Renal cortical epithelial cell (primary cell): Measurements from ENCODE around the gene KLHDC2. TPM values are rescaled to one million over a fixed set of nuclear protein-coding genes. Genes with fewer than 3 reads are reported as not detected.
"Not testable (repeated sequence)": the region's sequence is repeated elsewhere in the genome, so short reads cannot be mapped to it uniquely, and the experiment has no call there.

Source experiments
- DNase-seq: peaks from one replicate; pipeline ENCODE4 v3.0.0-alpha.2; 2011; ENCODE audit warnings: low read depth
- total RNA-seq: library from RNA; depleted of rRNA; stranded (reverse); fragments of >200 nt; gene quantifications from 2 replicates; pipeline ENCODE4 v1.2.3, GENCODE V29; 2014

KLHDC2 gene, protein sequence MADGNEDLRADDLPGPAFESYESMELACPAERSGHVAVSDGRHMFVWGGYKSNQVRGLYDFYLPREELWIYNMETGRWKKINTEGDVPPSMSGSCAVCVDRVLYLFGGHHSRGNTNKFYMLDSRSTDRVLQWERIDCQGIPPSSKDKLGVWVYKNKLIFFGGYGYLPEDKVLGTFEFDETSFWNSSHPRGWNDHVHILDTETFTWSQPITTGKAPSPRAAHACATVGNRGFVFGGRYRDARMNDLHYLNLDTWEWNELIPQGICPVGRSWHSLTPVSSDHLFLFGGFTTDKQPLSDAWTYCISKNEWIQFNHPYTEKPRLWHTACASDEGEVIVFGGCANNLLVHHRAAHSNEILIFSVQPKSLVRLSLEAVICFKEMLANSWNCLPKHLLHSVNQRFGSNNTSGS
- 45.5 and 78.1 TPM in 2 replicates for total RNA-seq

DNA sequence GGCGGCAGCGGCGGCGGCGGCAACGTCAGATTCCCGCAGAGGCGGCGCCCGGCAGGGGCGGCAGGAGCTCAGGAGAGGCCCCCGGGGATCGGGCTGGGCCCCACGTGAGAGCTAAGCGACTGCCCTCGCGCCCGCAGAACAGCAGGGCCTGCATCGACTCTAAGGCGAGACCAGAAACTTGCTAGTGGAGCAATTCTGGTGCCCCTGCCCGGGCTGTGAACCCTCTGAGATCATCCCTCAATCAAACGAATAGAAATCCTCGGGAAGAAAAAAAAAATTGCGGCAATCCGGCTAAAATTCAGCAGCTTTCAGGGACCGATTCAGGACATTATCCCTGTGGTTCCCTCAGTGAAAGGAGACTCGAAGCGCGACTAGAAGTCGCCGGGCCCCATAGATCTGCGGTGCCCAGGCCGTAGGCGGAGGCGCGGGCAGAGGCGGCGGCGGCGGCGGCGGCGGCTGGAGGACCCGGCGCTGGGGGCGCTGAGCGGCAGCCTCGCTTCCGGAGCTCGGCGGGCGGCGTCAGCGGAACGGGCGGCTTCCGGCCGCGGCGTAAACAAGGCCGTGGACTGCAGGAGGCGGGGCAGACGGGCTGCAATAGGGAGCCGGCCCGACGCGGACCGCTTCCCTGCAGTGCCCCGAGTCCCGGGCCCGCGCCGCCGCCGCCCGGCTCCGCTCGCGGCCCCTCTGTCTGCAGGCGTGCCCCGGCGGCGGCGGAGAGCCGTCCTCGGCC is at the start of gene KLHDC2:
TSS of gene KLHDC2 (plus strand) at position 583 of the 730 bp plus-strand sequence. CDS start 316 bp downstream, outside the sequence.
- peak; percentile 62 for DNase-seq

- DNase-seq, result no peak
Measured at GRCh38 chr14:49720744-49721143, 47.2 kb upstream of the KLHDC2 start.

- not testable (repeated sequence) for DNase-seq
Measured at GRCh38 chr14:49721733-49722435, 46.1 kb upstream of the KLHDC2 start.

DNA sequence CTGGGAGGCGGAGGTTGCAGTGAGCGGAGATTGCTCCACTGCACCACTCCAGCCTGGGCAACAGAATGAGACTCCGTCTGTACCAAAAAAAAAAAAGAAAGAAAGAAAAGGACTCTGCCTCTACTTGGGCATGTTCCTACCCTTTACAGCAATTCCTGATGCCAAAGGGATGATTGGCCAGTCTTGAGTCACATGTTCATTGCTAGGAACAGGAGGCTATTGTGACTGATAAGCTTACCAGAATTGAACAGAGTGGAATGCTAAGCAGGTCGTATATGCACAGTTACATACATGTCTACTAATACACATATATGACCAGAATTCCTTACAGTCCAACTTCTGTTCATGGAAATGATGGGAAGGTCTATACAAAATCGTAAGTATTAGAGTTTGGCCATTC is 40.8 kb upstream of the KLHDC2 start:
- DNase-seq, result no peak

GRCh38 chr14:49732896-49733295 is 35.1 kb upstream of the KLHDC2 start:
- no peak for DNase-seq

DNA sequence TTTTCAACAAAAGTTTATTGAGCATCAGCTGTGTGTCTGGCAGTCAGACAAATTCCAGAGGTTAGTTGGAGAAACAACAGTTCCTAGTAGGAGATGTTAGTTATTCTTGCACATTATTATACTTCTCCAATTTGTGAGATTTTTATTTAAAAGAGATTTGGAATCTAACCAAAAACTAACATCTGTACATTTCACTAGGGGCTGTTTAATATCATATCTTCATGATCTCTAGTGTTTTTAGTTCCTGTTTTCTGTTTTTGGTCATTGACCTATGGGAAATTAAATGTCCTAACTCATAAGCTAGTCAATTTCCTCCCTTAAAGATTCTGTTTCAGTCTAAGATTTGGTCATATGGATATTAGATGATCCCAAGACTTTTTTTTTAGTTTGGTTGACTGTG is 34.1 kb upstream of the KLHDC2 start:
- DNase-seq, result no peak

DNA sequence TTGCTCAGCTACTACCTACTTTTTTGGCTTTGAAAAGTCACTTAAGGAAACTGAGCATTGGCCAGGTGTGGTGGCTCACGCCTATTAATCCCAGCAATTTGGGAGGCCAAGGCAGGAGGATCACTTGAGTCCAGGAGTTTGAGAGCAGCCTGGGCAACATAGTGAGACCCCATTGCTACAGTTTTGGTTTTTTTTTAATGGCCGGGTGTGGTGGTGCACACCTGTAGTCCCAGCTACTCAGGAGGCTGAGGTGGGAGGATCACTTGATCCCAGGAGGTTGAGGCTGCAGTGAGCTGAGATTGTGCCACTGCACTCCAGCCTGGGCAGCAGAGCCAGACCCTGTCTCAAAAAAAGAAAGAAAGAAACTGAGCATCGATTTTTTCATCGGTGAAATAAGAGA is 32.3 kb upstream of the KLHDC2 start:
- not testable (repeated sequence) for DNase-seq

DNA sequence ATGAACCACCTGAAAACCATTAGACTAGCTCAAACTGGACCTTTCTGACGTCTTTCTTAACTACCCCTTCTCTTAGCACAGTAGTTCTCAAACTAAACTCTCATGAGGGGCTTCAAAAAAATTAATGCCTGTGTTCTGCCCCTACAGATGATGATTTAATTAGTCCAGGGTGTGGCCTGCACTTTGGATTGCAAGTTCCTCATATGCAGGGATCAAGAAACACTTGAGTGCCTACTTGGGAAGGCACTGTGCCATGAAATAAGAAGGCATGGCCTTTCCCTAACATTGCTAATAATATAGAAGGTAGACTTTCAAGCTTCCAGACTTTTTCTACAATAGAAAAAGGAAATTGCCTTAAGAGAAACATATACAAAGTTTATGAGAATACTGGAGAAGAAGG is 22.8 kb upstream of the KLHDC2 start:
- DNase-seq, result no peak

DNA sequence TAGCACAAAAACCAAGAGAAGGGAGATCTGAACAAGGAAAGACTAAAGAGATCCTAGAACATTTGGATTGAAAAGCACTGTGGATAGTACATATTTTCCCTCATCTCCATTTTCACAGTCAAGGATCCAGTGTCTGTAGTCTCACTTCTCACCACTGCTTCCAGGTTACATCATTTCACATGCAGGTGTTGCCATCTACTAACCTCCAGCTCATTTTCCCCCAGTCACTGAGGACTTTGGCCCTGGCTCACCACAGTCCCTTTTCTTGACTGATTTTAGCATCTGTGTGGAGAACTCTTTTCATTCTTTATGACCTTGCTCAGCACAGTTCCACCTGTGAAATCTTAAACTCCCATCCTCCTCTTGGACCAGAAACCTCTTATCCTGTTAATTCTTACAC is 21.5 kb upstream of the KLHDC2 start:
- DNase-seq, result not testable (repeated sequence)

DNA sequence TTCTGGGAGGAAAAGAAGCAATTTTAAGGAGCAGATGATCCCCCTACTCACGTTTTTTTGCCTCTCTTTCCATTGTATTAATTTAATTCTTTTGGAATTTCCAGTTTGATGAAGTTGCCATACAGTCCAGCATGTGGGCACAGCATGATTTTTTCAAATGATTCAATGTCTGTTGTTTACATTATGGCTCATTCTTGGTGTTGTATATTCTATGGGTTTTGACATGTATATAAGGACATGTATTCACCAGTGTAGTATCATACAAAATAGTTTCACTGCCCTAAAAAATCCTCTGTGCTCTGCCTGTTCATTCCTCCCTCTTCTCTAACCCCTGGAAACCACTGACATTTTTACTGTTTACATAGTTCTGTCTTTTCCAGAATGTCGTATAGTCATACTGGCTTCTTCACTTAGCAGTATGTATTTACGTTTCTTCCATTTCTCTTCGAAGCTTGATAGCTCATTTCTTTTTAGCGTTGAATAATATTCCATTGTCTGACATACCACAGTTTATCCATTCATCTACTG is 13.3 kb upstream of the KLHDC2 start:
- no peak for DNase-seq

DNA sequence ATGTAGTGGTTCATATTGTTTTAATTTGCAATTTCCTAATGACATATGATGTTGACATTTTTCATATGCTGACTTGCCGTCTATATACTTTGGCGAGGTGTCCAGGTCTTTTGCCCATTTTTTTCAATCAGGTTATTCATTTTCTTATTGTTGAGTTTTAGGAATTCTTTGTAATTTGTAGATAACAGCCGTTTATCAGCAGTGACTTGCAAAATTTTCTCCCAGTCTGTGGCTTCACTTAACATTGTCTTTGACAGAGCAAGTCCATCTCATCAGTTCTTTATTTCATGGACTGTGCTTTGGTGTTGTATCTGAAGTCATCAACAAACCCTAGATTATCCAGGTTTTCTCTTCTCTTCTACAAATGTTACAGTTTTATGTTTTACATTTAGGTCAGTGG is 12.6 kb upstream of the KLHDC2 start:
- DNase-seq, result no peak

DNA sequence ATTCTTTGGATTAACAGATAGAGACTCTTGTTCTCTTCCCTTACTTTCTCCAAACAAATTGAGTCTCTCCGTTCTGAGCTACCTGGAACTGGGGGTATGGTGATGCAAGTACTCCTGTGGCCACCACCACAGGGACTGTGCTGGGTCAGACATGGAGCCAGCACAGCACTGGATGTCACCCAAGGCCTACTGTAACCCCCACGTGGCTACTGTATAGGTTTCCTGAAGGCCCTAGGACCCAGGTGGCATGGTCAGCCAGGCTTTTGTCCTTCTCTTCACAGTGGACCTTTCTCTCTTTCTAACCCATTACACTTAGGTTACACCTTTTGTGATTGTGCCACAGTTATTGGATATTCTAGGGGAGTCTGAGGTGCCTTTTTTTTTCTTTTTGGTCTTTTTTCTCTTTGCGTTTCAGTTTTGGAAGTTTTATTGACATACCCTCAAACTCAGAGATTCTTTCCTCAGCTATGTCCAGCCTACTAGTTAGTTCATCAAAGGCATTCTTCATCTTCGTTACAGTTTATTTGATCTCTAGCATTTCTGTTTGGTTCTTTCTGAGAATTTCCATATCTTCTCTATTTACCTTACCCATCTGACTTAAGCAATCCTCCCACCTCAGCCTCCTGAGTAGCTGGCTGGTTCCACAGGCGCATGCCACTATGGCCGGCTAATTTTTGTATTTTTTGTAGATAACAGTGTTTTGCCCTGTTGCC is 6.0 kb upstream of the KLHDC2 start:
- no peak for DNase-seq

- DNase-seq, result no peak
Measured at GRCh38 chr14:49766839-49767238, 1.1 kb upstream of the KLHDC2 start.

GRCh38 chr14:49767270-49767570 is 733 bp upstream of the KLHDC2 start:
- DNase-seq, result no peak

DNA sequence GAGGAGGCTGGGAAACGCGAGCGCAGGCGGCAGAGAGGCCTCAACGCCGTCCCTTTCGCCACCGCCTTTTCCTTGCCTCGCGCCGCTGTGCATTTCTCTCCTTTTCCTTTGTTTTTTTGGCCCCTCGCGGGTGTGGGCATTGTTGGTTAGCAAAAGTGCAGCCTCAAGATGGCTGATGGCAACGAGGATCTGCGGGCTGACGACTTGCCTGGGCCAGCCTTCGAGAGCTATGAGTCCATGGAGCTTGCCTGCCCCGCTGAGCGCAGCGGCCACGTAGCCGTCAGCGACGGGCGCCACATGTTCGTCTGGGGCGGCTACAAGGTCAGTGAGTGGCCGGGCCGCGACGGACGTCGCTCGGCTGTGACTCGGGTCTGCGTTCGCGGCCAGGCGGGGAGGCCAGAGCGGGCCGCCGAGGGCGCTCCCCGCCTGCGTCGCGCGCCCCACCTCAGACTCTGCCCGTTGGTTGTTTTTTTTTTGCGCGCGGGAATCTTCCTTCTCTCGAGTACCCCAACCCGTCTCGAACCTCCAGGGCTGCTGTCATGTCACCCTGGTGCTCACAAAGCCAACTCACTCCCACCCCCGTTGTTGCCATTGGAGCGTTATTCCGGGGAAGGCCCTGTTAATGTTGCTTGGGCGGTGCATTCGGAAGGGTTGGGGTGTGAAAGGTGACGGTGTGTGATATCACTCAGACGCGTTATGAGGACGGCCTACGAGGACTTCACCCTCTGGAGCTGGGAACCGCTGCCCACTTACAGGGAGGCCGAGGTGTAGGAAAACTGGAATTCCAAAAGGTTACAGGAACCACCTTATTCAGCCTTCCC is 558 bp downstream of the KLHDC2 start:
- DNase-seq, result peak; percentile 69

GRCh38 chr14:49769171-49769570 is 1.2 kb downstream of the KLHDC2 start:
- peak; percentile 79 for DNase-seq

DNA sequence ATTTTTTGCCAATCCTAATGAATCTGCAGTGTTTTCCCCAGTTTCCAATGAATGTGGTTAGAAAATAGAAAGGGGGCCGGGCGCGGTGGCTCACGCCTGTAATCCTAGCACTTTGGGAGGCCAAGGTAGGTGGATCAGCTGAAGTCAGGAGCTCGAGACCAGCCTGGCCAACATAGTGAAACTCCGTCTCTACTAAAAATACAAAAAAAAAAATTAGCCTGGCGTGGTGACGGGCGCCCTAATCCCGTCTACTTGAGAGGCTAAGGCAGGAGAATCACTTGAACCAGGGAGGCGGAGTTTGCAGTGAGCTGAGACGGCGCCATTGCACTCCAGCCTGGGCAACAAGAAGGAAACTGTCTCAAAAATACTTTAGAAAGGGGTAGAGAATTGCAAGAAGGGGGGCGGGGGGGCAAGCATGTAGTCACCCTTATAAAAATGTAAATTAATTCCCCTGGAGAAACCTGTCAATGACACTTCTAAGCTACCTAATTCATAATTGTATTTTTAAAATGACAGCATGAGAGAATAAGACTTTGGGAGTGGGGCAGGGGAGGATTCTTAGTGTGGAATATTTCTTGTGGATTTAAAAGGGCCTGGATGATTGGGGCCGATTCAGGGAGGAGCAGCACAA is 1.7 kb downstream of the KLHDC2 start:
- no peak for DNase-seq

- DNase-seq, result peak; percentile 98
Measured at GRCh38 chr14:49770212-49770817, 2.4 kb downstream of the KLHDC2 start.

- not testable (repeated sequence) for DNase-seq
Measured at GRCh38 chr14:49771691-49772090, 3.7 kb downstream of the KLHDC2 start.

DNA sequence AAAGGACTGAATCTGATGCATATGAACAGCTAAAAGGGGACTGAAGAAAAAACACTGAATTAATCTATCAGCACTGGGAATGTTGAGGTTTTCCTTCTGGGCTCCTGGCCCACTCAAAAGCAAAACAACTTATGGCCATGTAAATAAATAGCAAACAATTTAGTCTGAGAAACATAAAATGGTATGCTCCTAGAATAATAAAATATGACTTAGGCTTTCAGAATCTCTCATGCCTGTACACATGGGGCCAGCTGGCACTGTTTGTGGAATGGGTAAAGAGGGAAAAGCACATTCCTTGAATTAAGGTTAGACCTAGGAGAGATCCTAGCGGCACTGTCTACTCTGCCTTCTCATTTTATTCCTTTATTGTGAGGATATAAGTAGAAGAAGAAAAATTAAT is 6.2 kb downstream of the KLHDC2 start:
- DNase-seq, result no peak
